ENCODE measurements around the gene DAB2IP. TPM values are rescaled to one million over a fixed set of nuclear protein-coding genes. Genes with fewer than 3 reads are reported as not detected.
"Not testable (repeated sequence)": the region's sequence is repeated elsewhere in the genome, so short reads cannot be mapped to it uniquely, and the experiment has no call there.

DAB2IP gene
- total and polyA plus RNA-seq, 4 donors: 16.6 to 58.9 (median 40.3) TPM

DNA sequence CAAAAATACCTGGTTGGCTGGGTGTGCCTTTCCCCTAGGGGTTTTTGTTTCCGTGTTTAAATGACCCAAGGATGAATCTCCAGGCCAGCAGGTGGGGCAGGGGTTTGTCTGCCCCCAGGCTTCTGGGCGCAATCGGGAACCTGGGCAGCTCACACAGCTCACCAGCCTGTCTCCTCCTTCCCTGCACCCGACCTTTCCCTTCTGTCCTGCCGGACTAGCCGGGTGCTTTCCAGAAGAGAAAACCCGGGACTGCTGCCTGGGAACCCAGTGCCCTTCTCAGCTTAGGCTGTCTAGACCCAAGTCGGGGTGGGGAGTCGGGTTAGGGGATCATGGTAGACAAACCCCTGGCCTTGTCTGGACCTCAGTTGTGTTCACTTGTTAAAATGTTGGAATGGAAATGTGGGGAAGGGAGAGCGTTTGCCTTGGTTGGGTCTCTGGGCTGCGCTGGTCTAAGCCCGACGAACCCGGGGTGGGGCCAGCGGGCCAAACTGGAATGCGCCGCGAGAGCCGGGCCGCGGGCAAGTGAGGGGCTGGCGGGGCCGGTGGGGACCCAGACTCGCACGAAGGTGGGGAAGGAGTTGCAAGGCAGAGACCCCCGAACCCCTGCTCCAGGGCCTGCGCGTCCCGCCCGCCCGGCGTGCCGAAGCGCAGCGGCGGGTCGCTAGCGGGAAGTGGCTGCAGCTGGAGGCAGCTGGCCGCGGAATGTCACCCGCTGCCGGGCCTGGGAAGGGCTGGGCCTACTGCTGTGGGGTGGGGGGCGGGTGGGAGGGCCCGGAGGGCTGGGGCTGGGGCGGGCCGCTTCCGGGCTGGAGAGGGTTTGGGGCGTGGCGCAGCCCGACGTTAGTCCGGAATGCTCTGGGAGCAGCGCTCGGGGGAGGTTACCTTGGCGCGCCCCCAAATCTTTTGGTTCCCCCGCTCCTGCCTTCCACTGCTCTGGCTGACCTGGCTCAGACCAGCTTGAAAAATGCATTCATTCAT, 84.6 kb downstream of the DAB2IP start:
- Histone ChIP-seq H3K4me3 (ENCODE audit: low read depth, low read length) (peak overlapping the region; percentile 13), H3K9me3 (ENCODE audit: control insufficient read depth, insufficient read depth, low read length) (no peaks in the 10 kb centered on the region), H3K36me3 (ENCODE audit: control insufficient read depth, insufficient read depth, low read length) (peaks cover 14% of the 10 kb centered on the region), H3K27ac (ENCODE audit: low read depth, low read length) (peak overlapping the region; percentile 57), H3K4me1 (ENCODE audit: control insufficient read depth, insufficient read depth, low read length) (peaks cover 60% of the 10 kb centered on the region), H3K27me3 (ENCODE audit: control insufficient read depth, insufficient read depth, low read length) (no peaks in the 10 kb centered on the region)
- 21% methylated on average over 46 of the region's 57 CpGs for WGBS (ENCODE audit: insufficient coverage)
- peak in 1 of 6 donors; percentile 58 for DNase-seq (ENCODE audit: low read depth in 4 of 6, low spot score in 6 of 6)

DNA sequence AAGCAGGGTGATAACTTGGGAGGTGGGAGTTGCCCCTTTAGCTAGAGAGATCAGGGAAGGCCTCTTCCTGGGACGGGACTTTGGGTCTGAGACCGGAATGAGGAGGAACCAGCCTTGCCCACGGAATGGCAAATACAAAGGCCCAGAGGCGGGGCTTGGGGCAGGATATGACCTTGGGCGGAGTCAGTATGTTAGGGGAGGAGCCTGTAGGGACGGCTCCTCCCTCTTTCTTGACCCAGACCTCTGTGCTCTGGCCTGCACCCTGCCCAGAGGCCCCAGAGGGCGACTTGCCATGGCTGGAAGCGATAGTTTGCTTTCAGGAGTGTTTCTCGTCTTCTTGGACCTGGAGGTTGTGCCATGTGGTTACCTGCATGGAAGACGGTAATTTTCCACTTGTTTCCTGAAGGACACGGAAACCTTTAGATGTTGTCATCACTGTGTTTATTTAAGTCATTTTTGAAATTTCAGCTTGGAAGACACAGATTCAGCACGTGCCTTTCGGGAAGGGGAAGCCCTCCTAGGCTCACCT, 85.6 kb downstream of the DAB2IP start:
- no peak overlapping the region for H3K4me3 ChIP-seq (ENCODE audit: low read depth, low read length)
- no peaks in the 10 kb centered on the region for H3K27me3 ChIP-seq (ENCODE audit: control insufficient read depth, insufficient read depth, low read length)
- peak overlapping the region; percentile 34 for H3K27ac ChIP-seq (ENCODE audit: low read depth, low read length)
- DNase-seq (ENCODE audit: low read depth in 4 of 6, low spot score in 6 of 6): no peak
- H3K4me1 ChIP-seq (ENCODE audit: control insufficient read depth, insufficient read depth, low read length): peaks cover 57% of the 10 kb centered on the region
- peaks cover 14% of the 10 kb centered on the region for H3K36me3 ChIP-seq (ENCODE audit: control insufficient read depth, insufficient read depth, low read length)
- no peaks in the 10 kb centered on the region for H3K9me3 ChIP-seq (ENCODE audit: control insufficient read depth, insufficient read depth, low read length)
- 86% methylated on average over 8 of the region's 13 CpGs for WGBS (ENCODE audit: insufficient coverage)

DNA sequence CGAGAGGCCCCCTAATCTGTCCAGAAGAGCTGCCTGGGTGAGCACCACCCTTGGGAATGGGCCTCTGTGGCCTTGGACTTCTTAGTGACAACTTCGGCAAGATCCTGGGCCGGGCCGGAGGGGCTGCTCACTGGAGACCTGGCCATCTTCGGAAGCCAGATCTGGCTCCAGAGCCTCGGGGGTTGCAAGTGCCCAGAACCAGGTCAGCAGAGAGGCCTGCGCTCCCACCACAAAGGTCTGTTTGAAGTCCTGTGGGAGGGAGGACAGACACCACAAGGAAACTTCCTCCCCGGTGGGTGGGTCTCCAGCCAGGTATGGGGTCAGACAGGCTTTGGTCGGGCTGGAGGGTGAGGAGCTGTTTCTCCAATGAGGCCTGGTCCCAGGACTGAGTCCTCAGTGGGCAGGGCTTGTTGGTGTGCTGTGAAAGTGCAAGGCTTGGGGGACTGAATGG, 86.1 kb downstream of the DAB2IP start:
- peaks cover 16% of the 10 kb centered on the region for H3K36me3 ChIP-seq (ENCODE audit: control insufficient read depth, insufficient read depth, low read length)
- peaks cover 55% of the 10 kb centered on the region for H3K4me1 ChIP-seq (ENCODE audit: control insufficient read depth, insufficient read depth, low read length)
- H3K9me3 ChIP-seq (ENCODE audit: control insufficient read depth, insufficient read depth, low read length): no peaks in the 10 kb centered on the region
- DNase-seq (ENCODE audit: low read depth in 4 of 6, low spot score in 6 of 6): no peak
- H3K4me3 ChIP-seq (ENCODE audit: low read depth, low read length): no peak overlapping the region
- no peaks in the 10 kb centered on the region for H3K27me3 ChIP-seq (ENCODE audit: control insufficient read depth, insufficient read depth, low read length)
- no peak overlapping the region for H3K27ac ChIP-seq (ENCODE audit: low read depth, low read length)
- WGBS (ENCODE audit: insufficient coverage): 92% methylated on average over 9 of the region's 9 CpGs

DNA sequence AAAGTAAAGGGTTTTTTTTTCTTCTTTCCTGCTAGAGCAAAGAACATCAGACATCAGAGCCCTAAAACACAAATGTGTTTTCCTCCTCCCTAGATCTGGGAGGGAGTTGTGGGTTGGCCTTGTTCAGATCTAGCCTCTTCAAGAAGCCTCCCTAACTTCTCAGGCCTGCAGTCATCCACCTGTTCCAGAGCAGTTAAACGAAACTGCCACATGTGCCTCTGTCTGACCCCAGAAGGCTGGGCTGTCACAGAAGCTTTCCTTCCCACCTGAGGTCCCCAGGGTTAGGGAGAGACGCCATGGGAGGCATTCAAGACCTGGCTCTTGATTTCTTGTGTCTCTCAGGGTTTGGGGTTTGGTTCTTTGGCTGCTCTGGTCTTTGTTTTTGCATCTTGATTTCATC, 87.0 kb downstream of the DAB2IP start:
- no peak for DNase-seq (ENCODE audit: low read depth in 4 of 6, low spot score in 6 of 6)
- H3K9me3 ChIP-seq (ENCODE audit: control insufficient read depth, insufficient read depth, low read length): no peaks in the 10 kb centered on the region
- peaks cover 18% of the 10 kb centered on the region for H3K36me3 ChIP-seq (ENCODE audit: control insufficient read depth, insufficient read depth, low read length)
- H3K4me3 ChIP-seq (ENCODE audit: low read depth, low read length): no peak overlapping the region
- no CpG with 5 or more reads among the region's 2 CpGs for WGBS (ENCODE audit: insufficient coverage)
- no peaks in the 10 kb centered on the region for H3K27me3 ChIP-seq (ENCODE audit: control insufficient read depth, insufficient read depth, low read length)
- no peak overlapping the region for H3K27ac ChIP-seq (ENCODE audit: low read depth, low read length)
- H3K4me1 ChIP-seq (ENCODE audit: control insufficient read depth, insufficient read depth, low read length): peaks cover 63% of the 10 kb centered on the region

DNA sequence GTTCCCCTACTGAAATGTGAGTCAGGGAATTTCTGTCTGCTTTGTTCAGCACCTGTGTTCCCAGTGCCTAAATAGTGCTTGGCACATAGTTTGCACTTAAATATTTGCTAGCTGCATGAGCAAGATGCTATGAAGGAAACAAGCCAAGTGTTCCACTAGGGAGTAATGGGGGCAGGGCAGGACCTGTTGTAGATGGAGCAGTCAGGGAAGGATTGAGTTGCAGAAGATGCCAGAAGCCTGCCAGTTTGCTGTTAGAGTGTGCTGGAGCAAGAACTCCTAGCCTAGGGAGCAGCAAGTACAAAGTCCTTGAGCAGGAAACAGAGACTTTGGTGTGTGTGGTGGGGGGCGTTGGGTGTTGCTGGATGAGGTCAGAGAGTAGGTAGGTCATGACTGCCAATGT, 87.5 kb downstream of the DAB2IP start:
- H3K4me3 ChIP-seq (ENCODE audit: low read depth, low read length): no peak overlapping the region
- DNase-seq (ENCODE audit: low read depth in 4 of 6, low spot score in 6 of 6): no peak
- peaks cover 69% of the 10 kb centered on the region for H3K4me1 ChIP-seq (ENCODE audit: control insufficient read depth, insufficient read depth, low read length)
- H3K27me3 ChIP-seq (ENCODE audit: control insufficient read depth, insufficient read depth, low read length): no peaks in the 10 kb centered on the region
- H3K27ac ChIP-seq (ENCODE audit: low read depth, low read length): no peak overlapping the region
- H3K9me3 ChIP-seq (ENCODE audit: control insufficient read depth, insufficient read depth, low read length): no peaks in the 10 kb centered on the region
- H3K36me3 ChIP-seq (ENCODE audit: control insufficient read depth, insufficient read depth, low read length): peaks cover 18% of the 10 kb centered on the region
- WGBS (ENCODE audit: insufficient coverage): 64% methylated on average over 1 of the region's 1 CpG

DNA sequence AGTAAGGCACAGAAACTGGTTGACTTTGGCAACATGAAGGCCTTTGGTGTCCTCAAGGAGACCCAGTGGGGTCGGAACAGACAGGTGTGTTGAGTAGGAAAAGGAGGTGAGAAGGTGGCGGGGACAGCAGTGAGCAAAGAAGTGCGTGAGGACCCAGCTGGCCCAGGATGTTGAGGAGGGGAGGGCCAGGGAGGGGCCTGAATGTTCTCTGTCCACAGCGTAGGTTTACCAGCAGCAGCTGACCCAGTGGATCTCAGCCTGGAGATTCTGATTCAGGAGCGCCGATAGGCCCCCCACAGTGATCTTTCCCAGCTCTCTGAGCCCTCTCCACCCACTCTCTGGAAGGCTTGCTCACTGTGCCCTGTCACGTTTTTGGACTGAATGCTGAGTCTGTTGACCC, 88.5 kb downstream of the DAB2IP start:
- no peak overlapping the region for H3K4me3 ChIP-seq (ENCODE audit: low read depth, low read length)
- no peak overlapping the region for H3K27ac ChIP-seq (ENCODE audit: low read depth, low read length)
- no peak for DNase-seq (ENCODE audit: low read depth in 4 of 6, low spot score in 6 of 6)
- 69% methylated on average over 7 of the region's 7 CpGs for WGBS (ENCODE audit: insufficient coverage)
- H3K36me3 ChIP-seq (ENCODE audit: control insufficient read depth, insufficient read depth, low read length): peaks cover 18% of the 10 kb centered on the region
- no peaks in the 10 kb centered on the region for H3K9me3 ChIP-seq (ENCODE audit: control insufficient read depth, insufficient read depth, low read length)
- H3K27me3 ChIP-seq (ENCODE audit: control insufficient read depth, insufficient read depth, low read length): no peaks in the 10 kb centered on the region
- peaks cover 76% of the 10 kb centered on the region for H3K4me1 ChIP-seq (ENCODE audit: control insufficient read depth, insufficient read depth, low read length)

DNA sequence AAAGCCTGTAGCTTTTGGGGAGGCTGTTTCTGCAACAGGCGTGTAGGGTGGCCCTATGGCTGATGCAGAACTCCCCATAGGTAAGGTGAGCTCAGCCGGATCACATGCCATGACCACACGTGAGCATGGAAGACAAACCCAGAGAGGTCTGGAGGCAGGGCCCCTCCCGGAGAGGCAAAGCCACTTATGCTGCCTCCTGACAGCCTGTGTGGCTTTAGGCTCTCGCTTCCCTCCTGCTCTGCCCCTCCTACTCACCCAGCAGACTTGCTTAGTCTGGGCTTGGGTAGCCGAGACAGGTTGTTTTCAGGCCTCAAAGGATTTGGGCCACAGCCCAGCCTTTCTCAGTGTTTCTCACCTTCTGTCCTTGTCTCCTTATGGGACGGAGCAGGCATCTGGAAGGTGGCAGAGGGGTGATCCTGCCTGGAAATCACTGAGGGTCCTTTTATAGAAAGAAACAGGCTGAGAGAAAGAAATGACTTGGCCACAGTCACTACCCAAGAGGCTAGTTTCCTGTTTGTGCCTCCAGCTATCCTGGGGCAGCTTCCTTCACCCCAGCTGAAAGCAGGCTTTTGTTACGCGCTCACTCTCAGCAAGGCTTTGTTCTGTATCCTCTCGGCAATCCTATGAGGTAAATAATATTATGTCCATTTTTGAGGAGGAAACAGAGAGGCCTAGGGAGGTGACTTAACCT, 89.9 kb downstream of the DAB2IP start:
- no peak for DNase-seq (ENCODE audit: low read depth in 4 of 6, low spot score in 6 of 6)
- H3K27me3 ChIP-seq (ENCODE audit: control insufficient read depth, insufficient read depth, low read length): no peaks in the 10 kb centered on the region
- H3K27ac ChIP-seq (ENCODE audit: low read depth, low read length): no peak overlapping the region
- peaks cover 75% of the 10 kb centered on the region for H3K4me1 ChIP-seq (ENCODE audit: control insufficient read depth, insufficient read depth, low read length)
- 69% methylated on average over 6 of the region's 10 CpGs for WGBS (ENCODE audit: insufficient coverage)
- no peaks in the 10 kb centered on the region for H3K9me3 ChIP-seq (ENCODE audit: control insufficient read depth, insufficient read depth, low read length)
- no peak overlapping the region for H3K4me3 ChIP-seq (ENCODE audit: low read depth, low read length)
- H3K36me3 ChIP-seq (ENCODE audit: control insufficient read depth, insufficient read depth, low read length): peaks cover 18% of the 10 kb centered on the region

DNA sequence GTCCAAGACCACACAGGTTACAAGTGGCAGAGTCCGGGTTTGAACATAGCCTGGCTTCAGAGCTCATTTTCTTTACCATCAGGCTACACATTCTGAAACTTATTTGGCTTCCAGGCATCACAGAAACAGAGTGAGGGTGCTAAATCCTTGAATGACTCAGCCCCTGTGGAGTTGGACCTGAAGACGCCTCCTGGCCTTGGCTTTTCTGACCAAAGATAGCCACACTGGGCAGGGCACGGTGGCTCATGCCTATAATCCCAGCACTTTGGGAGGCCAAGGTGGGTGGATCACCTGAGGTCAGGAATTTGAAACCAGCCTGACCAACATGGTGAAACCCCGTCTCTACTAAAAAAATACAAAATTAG, 90.5 kb downstream of the DAB2IP start:
- WGBS (ENCODE audit: insufficient coverage): 86% methylated on average over 3 of the region's 4 CpGs
- Histone ChIP-seq H3K36me3 (ENCODE audit: control insufficient read depth, insufficient read depth, low read length) (peaks cover 18% of the 10 kb centered on the region), H3K4me1 (ENCODE audit: control insufficient read depth, insufficient read depth, low read length) (peaks cover 75% of the 10 kb centered on the region)
- DNase-seq (ENCODE audit: low read depth in 4 of 6, low spot score in 6 of 6); H3K27ac ChIP-seq (ENCODE audit: low read depth, low read length); H3K9me3 ChIP-seq (ENCODE audit: control insufficient read depth, insufficient read depth, low read length); H3K27me3 ChIP-seq (ENCODE audit: control insufficient read depth, insufficient read depth, low read length); H3K4me3 ChIP-seq (ENCODE audit: low read depth, low read length): not testable (repeated sequence)

DNA sequence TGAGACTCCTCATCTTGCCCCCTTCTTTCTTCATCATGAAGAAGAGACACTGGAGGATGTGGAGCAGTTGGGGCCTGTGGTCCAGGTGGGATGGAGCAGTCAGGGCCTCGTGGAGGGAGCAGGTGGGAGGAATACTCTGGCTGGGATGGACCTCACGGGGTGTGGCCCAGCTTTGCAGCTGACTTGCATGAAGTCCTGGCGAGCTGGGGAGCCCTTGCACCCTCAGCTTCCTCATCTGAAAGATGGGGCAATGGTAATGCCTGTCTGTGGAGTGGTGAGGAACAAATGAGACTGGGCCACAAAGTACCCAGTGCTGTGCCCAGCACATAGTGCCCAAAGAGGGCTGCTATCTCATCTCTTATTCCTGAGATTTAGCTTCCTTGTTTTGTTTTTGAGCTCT, 91.5 kb downstream of the DAB2IP start:
- no peak for DNase-seq (ENCODE audit: low read depth in 4 of 6, low spot score in 6 of 6)
- 71% methylated on average over 3 of the region's 3 CpGs for WGBS (ENCODE audit: insufficient coverage)
- peaks cover 10% of the 10 kb centered on the region for H3K36me3 ChIP-seq (ENCODE audit: control insufficient read depth, insufficient read depth, low read length)
- peaks cover 70% of the 10 kb centered on the region for H3K4me1 ChIP-seq (ENCODE audit: control insufficient read depth, insufficient read depth, low read length)
- H3K9me3 ChIP-seq (ENCODE audit: control insufficient read depth, insufficient read depth, low read length): no peaks in the 10 kb centered on the region
- H3K4me3 ChIP-seq (ENCODE audit: low read depth, low read length): peak overlapping the region; percentile 54
- no peaks in the 10 kb centered on the region for H3K27me3 ChIP-seq (ENCODE audit: control insufficient read depth, insufficient read depth, low read length)
- peak overlapping the region; percentile 92 for H3K27ac ChIP-seq (ENCODE audit: low read depth, low read length)
